Caco-2 (cell line): ENCODE measurements around the gene CDKN1A. TPM values are rescaled to one million over a fixed set of nuclear protein-coding genes. Genes with fewer than 3 reads are reported as not detected.

Experiments
- BruUV-seq: library from RNA; stranded (reverse); fragments of 400-500 nt; replicated peaks from 2 replicates; lab custom pipeline; 2021; lab: Mats Ljungman, UMichigan
- CTCF ChIA-PET: fragments of 300-600 bp; sonication (Branson Sonifier 250); formaldehyde crosslinking; loops from one replicate; lab custom pipeline; 2022; ENCODE audit warnings: antibody characterized with exemption; lab: Charles Lee
- POLR2A ChIA-PET: fragments of 300-600 bp; sonication (Branson Sonifier 250); formaldehyde crosslinking; loops from one replicate; lab custom pipeline; 2022; ENCODE audit warnings: antibody characterized with exemption; lab: Charles Lee
- DNase-seq, 2 experiments: peaks; one replicate each; pipeline versions ENCODE4 v3.0.0 to v3.0.0-alpha.2; 2020 to 2022
- H3K27me3 ChIP-seq: replicated peaks from 2 replicates; pipeline ENCODE4 v1.6.0; 2011; ENCODE audit warnings: low read length; ENCODE audit not compliant: control insufficient read depth, insufficient read depth
- H3K36me3 ChIP-seq: 2 replicates; pipeline ENCODE4 v1.5.1; 2011; ENCODE audit warnings: low read length; ENCODE audit not compliant: control insufficient read depth, insufficient read depth
- H3K4me1 ChIP-seq: fragments of 250-450 bp; sonication (Bioruptor Pico); 2 replicates; pipeline ENCODE4 v1.5.1; 2020; ENCODE audit warnings: mild to moderate bottlenecking
- H3K4me3 ChIP-seq: 2 replicates; pipeline ENCODE4 v1.5.1; 2011; ENCODE audit warnings: low read depth, mild to moderate bottlenecking, control low read depth, low read length
- H3K9me3 ChIP-seq: fragments of 250-450 bp; sonication (Bioruptor Pico); 2 replicates; pipeline ENCODE4 v1.5.1; 2020; ENCODE audit warnings: mild to moderate bottlenecking, moderate library complexity
- H3K27ac Mint-ChIP-seq: one replicate; pipeline ENCODE4 v1.8.0; 2022; ENCODE audit warnings: mixed read lengths; ENCODE audit not compliant: unreplicated experiment
- H3K27me3 Mint-ChIP-seq: one replicate; pipeline ENCODE4 v1.8.0; 2022; ENCODE audit warnings: mixed read lengths; ENCODE audit not compliant: insufficient read depth, unreplicated experiment
- H3K36me3 Mint-ChIP-seq: one replicate; pipeline ENCODE4 v1.8.0; 2022; ENCODE audit warnings: mild to moderate bottlenecking, mixed read lengths; ENCODE audit not compliant: insufficient read depth, unreplicated experiment
- H3K4me1 Mint-ChIP-seq: one replicate; pipeline ENCODE4 v1.8.0; 2022; ENCODE audit warnings: low read depth, mixed read lengths; ENCODE audit not compliant: unreplicated experiment
- H3K4me3 Mint-ChIP-seq: one replicate; pipeline ENCODE4 v1.8.0; 2022; ENCODE audit warnings: mild to moderate bottlenecking, moderate library complexity, mixed read lengths; ENCODE audit not compliant: unreplicated experiment
- H3K9me3 Mint-ChIP-seq: one replicate; pipeline ENCODE4 v1.8.0; 2022; ENCODE audit warnings: mixed read lengths; ENCODE audit not compliant: unreplicated experiment
- CTCF ChIP-seq, 2 experiments: fragments of 200-600 bp in 1 of 2; IDR thresholded peaks; 1 replicate in 1 of 2; 2 replicates in 1 of 2; pipeline versions ENCODE4 v1.5.1 to v1.8.0; 2011 to 2022; ENCODE audit warnings: antibody characterized with exemption in 1 of 2, control low read depth in 1 of 2, inconsistent platforms in 1 of 2, low read depth in 1 of 2, low read length in 1 of 2, mild to moderate bottlenecking in 1 of 2, moderate library complexity in 1 of 2; ENCODE audit not compliant: insufficient read depth in 1 of 2, severe bottlenecking in 1 of 2, unreplicated experiment in 1 of 2
- intact Hi-C: fragments of 100-400 bp; cut with micrococcal nuclease; formaldehyde crosslinking; loops from one replicate; pipeline ENCODE4 v1.10.0; 2022; ENCODE audit not compliant: unreplicated experiment
- total RNA-seq: library from RNA; stranded (reverse); gene quantifications from 2 replicates; pipeline ENCODE4 v1.2.3, GENCODE V29; 2022

The CDKN1A gene
- total RNA-seq, 1 experiment from 2014 or later, result 3.0 TPM

- Histone ChIP-seq H3K27me3 (no peaks in the 10 kb centered on the region; the same call in 1 of the 2 replicates), H3K4me1 (no peaks in the 10 kb centered on the region; the same call in none of the 2 replicates), H3K36me3 (no peaks in the 10 kb centered on the region), H3K9me3 (no peaks in the 10 kb centered on the region), H3K4me3 (no peak overlapping the region)
- no peaks in the 10 kb centered on the region for H3K9me3 Mint-ChIP-seq
- POLR2A ChIA-PET, result no interaction called here
- CTCF ChIA-PET, result no interaction called here
- H3K27ac Mint-ChIP-seq, result no peak overlapping the region
- peaks cover 6% of the 10 kb centered on the region for H3K4me1 Mint-ChIP-seq
- no peak for TF ChIP-seq CTCF (IDR thresholded peaks at IDR 0.05; ENCODE audit: insufficient read depth in 1 of 2, low read depth in 1 of 2, low read length in 1 of 2, severe bottlenecking in 1 of 2, unreplicated experiment in 1 of 2)
- no peaks in the 10 kb centered on the region for H3K36me3 Mint-ChIP-seq
- BruUV-seq, result no TSS peak
- intact Hi-C loops, result no loop called here
- DNase-seq, result no peak
- H3K27me3 Mint-ChIP-seq, result peaks cover 7% of the 10 kb centered on the region
- H3K4me3 Mint-ChIP-seq, result no peak overlapping the region
These were observed 23.3 kb upstream of the CDKN1A start for GRCh38 chr6:36655085-36655724.

DNA sequence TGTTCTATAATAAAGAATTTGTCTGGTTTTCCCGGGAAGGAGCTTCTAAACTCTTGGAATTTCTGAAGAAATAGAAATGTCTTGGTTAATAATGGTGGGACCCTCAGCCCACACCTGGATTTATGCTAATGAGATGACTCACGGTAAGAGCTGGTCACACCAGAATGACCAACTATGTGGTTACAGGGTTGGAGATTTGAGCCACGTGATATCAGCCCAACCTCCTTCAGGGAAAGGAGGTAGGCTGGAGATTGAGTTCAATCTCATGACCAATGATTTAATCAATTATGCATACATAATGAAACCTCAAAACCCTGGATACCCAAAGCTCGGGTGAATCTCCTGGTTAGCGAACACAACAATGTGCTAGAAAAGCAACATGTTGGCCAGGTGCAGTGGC lies 22.1 kb upstream of the CDKN1A start:
- peaks cover under 1% of the 10 kb centered on the region for H3K4me1 Mint-ChIP-seq
- Histone ChIP-seq H3K9me3 (no peaks in the 10 kb centered on the region), H3K36me3 (no peaks in the 10 kb centered on the region), H3K4me1 (no peaks in the 10 kb centered on the region; the same call in none of the 2 replicates), H3K27me3 (no peaks in the 10 kb centered on the region; the same call in 1 of the 2 replicates), H3K4me3 (no peak overlapping the region)
- ChIA-PET POLR2A (no interaction called here), CTCF (no interaction called here)
- intact Hi-C loops, result no loop called here
- no peaks in the 10 kb centered on the region for H3K9me3 Mint-ChIP-seq
- DNase-seq, result no peak
- no peak overlapping the region for H3K4me3 Mint-ChIP-seq
- H3K27me3 Mint-ChIP-seq, result peaks cover 7% of the 10 kb centered on the region
- no peak for TF ChIP-seq CTCF (IDR thresholded peaks at IDR 0.05; ENCODE audit: insufficient read depth in 1 of 2, low read depth in 1 of 2, low read length in 1 of 2, severe bottlenecking in 1 of 2, unreplicated experiment in 1 of 2)
- H3K27ac Mint-ChIP-seq, result no peak overlapping the region
- no TSS peak for BruUV-seq
- no peaks in the 10 kb centered on the region for H3K36me3 Mint-ChIP-seq

DNA sequence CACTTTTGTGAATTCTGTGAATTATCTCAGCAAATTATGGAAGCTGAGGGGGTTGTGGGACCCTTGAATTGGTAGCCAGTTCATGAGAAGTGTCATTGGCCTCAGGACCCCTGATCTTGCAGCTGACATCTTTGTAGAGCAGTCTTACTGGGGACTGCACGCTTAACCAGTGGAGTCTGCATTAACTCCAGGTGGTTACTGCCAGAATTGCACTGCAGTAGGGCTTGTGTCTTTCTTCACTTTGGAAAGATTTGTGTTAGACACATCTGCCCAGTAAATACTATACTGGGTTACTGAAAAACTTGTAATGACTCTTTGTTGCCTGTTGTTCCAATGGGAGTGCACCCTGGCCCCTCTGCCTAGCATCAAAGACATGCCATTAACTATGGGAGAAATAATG lies 21.2 kb upstream of the CDKN1A start:
- ChIA-PET CTCF (no interaction called here), POLR2A (no interaction called here)
- Mint-ChIP-seq H3K36me3 (no peaks in the 10 kb centered on the region), H3K27ac (no peak overlapping the region), H3K27me3 (peaks cover 7% of the 10 kb centered on the region), H3K4me3 (no peak overlapping the region), H3K4me1 (no peaks in the 10 kb centered on the region), H3K9me3 (no peaks in the 10 kb centered on the region)
- no TSS peak for BruUV-seq
- H3K9me3 ChIP-seq, result no peaks in the 10 kb centered on the region
- intact Hi-C loops, result no loop called here
- H3K27me3 ChIP-seq, result no peaks in the 10 kb centered on the region; the same call in 1 of the 2 replicates
- TF ChIP-seq CTCF (IDR thresholded peaks at IDR 0.05; ENCODE audit: insufficient read depth in 1 of 2, low read depth in 1 of 2, low read length in 1 of 2, severe bottlenecking in 1 of 2, unreplicated experiment in 1 of 2), result no peak
- DNase-seq, result no peak
- H3K36me3 ChIP-seq, result no peaks in the 10 kb centered on the region
- no peak overlapping the region for H3K4me3 ChIP-seq
- H3K4me1 ChIP-seq, result no peaks in the 10 kb centered on the region
